Measurements from ENCODE around the gene ATP1B1. TPM values are rescaled to one million over a fixed set of nuclear protein-coding genes. Genes with fewer than 3 reads are reported as not detected.

Gene ATP1B1
- total and polyA plus RNA-seq, 2 experiments from 2014 or later = 220 to 602 TPM

DNA sequence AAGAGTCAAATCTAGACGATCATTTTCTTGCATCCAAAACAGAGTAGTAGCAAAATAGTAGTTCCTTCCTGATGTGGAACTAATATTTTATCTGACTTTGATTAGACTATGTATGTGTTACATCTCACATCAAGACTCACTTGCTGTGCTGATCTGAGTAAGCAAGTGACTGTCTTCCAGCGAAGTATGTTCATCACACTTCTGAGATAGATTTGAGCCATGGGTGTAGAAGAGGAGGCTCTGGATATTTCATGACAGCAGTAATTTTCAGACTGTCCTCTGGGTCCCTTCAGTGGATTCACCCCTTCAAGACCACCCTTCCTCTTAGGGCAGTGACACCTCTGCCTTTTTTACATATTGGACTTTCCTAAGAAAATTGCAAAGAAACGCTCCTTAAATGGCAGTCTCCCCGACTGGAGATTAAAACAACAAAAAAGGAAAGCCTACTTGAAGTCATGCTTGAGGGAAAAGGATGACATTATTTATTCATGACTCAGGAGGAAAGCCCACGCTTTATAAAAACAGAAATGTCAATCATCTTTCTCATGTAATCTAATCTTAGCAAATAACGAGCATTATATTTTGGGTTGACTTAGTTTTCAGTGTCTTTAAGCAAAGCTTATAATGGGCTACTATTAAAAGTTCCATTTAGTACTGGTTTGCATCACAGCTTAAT, 22.8 kb downstream of the ATP1B1 start:
- TF ChIP-seq, protein P1, sequence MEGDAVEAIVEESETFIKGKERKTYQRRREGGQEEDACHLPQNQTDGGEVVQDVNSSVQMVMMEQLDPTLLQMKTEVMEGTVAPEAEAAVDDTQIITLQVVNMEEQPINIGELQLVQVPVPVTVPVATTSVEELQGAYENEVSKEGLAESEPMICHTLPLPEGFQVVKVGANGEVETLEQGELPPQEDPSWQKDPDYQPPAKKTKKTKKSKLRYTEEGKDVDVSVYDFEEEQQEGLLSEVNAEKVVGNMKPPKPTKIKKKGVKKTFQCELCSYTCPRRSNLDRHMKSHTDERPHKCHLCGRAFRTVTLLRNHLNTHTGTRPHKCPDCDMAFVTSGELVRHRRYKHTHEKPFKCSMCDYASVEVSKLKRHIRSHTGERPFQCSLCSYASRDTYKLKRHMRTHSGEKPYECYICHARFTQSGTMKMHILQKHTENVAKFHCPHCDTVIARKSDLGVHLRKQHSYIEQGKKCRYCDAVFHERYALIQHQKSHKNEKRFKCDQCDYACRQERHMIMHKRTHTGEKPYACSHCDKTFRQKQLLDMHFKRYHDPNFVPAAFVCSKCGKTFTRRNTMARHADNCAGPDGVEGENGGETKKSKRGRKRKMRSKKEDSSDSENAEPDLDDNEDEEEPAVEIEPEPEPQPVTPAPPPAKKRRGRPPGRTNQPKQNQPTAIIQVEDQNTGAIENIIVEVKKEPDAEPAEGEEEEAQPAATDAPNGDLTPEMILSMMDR (IDR thresholded peaks at IDR 0.05; ENCODE audit: low read depth, low read length) = no peak
- DNase-seq (ENCODE audit: low read depth in 1 of 2, low spot score in 1 of 2) = no peak
- peaks cover 41% of the 10 kb centered on the region for H3K4me1 ChIP-seq (ENCODE audit: low read depth)
- no peak overlapping the region for H3K4me3 ChIP-seq
- no peaks in the 10 kb centered on the region for H3K9me3 ChIP-seq (ENCODE audit: low read depth)
- H3K27ac ChIP-seq = peak overlapping the region; percentile 67
- H3K27me3 ChIP-seq = no peaks in the 10 kb centered on the region
- peaks cover 93% of the 10 kb centered on the region for H3K36me3 ChIP-seq

DNA sequence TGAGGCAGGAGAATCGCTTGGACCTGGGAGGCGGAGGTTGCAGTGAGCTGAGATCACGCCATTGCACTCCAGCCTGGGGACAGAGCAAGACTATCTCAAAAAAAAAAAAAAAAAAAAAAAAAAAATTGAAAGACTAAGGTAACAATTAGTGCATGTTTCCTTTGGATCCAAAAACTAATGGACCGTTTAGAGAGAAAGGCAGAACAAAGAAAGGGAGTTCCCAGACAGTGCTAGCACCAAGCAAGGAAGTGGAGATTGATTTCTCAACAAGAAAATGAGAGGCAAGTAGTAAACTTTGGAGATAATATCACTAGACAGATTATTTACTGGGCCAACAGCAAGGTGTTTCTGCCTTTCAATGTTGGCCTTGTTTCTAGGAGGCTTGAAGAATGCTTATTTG, 24.2 kb downstream of the ATP1B1 start:
- DNase-seq (ENCODE audit: low read depth in 1 of 2, low spot score in 1 of 2) = no peak
- H3K4me1 ChIP-seq (ENCODE audit: low read depth) = peaks cover 45% of the 10 kb centered on the region
- peaks cover 78% of the 10 kb centered on the region for H3K36me3 ChIP-seq
- no peaks in the 10 kb centered on the region for H3K27me3 ChIP-seq
- TF ChIP-seq, protein P1 (IDR thresholded peaks at IDR 0.05; ENCODE audit: low read depth, low read length) = no peak
- no peak overlapping the region for H3K4me3 ChIP-seq
- peak overlapping the region; percentile 54 for H3K27ac ChIP-seq
- no peaks in the 10 kb centered on the region for H3K9me3 ChIP-seq (ENCODE audit: low read depth)

- H3K36me3 ChIP-seq = peaks cover 58% of the 10 kb centered on the region
- H3K4me1 ChIP-seq (ENCODE audit: low read depth) = peaks cover 35% of the 10 kb centered on the region
- DNase-seq (ENCODE audit: low read depth in 1 of 2, low spot score in 1 of 2) = no peak
- TF ChIP-seq, protein P1 (IDR thresholded peaks at IDR 0.05; ENCODE audit: low read depth, low read length) = no peak
- no peaks in the 10 kb centered on the region for H3K9me3 ChIP-seq (ENCODE audit: low read depth)
- no peaks in the 10 kb centered on the region for H3K27me3 ChIP-seq
- no peak overlapping the region for H3K4me3 ChIP-seq
- peak overlapping the region; percentile 81 for H3K27ac ChIP-seq
Observed at GRCh38 chr1:169132512-169133227, 26.2 kb downstream of the ATP1B1 start.

DNA sequence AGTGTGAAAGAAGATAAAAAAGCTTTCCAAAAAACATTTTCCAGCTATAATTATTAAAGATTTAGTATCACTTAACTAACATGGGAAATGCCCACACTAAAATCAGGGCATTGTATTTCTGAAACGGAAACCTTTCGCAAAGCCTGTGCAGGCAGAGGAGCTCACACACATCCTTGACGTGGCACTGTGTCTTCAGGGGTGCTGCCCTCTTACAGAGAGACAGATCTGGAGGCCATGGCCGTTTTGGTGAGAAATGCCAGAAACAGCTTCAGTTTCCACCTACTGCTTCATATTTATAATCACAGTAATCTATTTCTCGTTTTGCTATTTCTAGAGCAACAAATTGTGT, 26.7 kb downstream of the ATP1B1 start:
- H3K27ac ChIP-seq = peak overlapping the region; percentile 81
- H3K36me3 ChIP-seq = peaks cover 53% of the 10 kb centered on the region
- TF ChIP-seq, protein P1 (IDR thresholded peaks at IDR 0.05; ENCODE audit: low read depth, low read length) = no peak
- peaks cover 29% of the 10 kb centered on the region for H3K4me1 ChIP-seq (ENCODE audit: low read depth)
- DNase-seq (ENCODE audit: low read depth in 1 of 2, low spot score in 1 of 2) = no peak
- no peaks in the 10 kb centered on the region for H3K27me3 ChIP-seq
- no peak overlapping the region for H3K4me3 ChIP-seq
- no peaks in the 10 kb centered on the region for H3K9me3 ChIP-seq (ENCODE audit: low read depth)

DNA sequence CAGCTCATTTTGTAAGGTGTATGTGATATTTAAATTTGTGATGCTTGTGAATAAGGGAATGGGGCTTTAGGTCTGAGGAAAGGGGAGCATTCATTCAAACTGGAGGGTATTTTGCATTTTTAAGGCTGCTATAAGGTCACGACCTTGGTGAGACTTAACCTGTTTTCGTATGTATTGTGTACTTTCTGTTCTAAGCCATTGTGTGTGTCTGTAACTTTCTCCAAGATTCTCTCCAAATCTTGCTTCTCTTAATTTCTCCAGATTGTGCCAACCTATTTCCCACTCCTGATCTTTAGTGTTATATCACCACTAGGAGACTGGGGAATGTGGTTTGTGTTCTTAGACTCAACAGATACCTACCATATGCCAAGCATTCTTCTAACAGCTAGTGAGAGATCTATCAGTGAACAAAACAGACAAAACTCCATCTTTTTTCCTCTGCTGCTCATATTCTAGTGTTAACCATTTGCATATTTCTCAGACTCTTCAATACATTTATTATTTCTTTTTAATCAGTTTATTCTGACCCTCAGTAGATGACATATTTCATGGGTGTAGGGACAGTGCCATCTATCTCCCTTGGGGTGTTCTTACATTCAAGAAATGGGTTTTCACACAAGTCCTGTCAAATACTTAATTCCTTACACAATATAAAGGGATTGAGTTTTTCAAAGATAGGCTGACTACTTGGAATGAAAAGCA, 27.5 kb downstream of the ATP1B1 start:
- Histone ChIP-seq H3K27ac (peak overlapping the region; percentile 81), H3K4me3 (no peak overlapping the region), H3K4me1 (ENCODE audit: low read depth) (peaks cover 27% of the 10 kb centered on the region), H3K36me3 (peaks cover 46% of the 10 kb centered on the region), H3K27me3 (no peaks in the 10 kb centered on the region), H3K9me3 (ENCODE audit: low read depth) (no peaks in the 10 kb centered on the region)
- DNase-seq (ENCODE audit: low read depth in 1 of 2, low spot score in 1 of 2) = peak in 1 of 2 donors; percentile 38
- TF ChIP-seq, protein P1 (IDR thresholded peaks at IDR 0.05; ENCODE audit: low read depth, low read length) = peak; percentile 25
